Loucy (cell line): Measurements from ENCODE around the gene FARS2.

Experiments
- H2AFZ ChIP-seq: fragments of 200-600 bp; sonication (generic); 2 replicates; pipeline ENCODE4 v1.6.0; 2016; ENCODE audit warnings: antibody characterized with exemption, mild to moderate bottlenecking, low read length, moderate library complexity
- H3F3A ChIP-seq: fragments of 200-600 bp; 2 replicates; pipeline ENCODE4 v1.6.0; 2016; ENCODE audit warnings: antibody characterized with exemption, low read depth, mild to moderate bottlenecking
- H3K27me3 ChIP-seq: fragments of 200-600 bp; sonication (generic); 2 replicates; pipeline ENCODE4 v1.6.1; 2014; ENCODE audit warnings: low read length, mild to moderate bottlenecking; ENCODE audit not compliant: insufficient read depth, poor library complexity, severe bottlenecking
- H3K36me3 ChIP-seq: fragments of 200-600 bp; sonication (generic); 2 replicates; pipeline ENCODE4 v1.6.1; 2016; ENCODE audit warnings: low read length; ENCODE audit not compliant: insufficient read depth
- H3K4me1 ChIP-seq: fragments of 200-600 bp; sonication (generic); 2 replicates; pipeline ENCODE4 v1.5.1; 2014; ENCODE audit warnings: low read length, mild to moderate bottlenecking; ENCODE audit not compliant: insufficient read depth, poor library complexity, severe bottlenecking
- H3K4me2 ChIP-seq: fragments of 200-600 bp; sonication (generic); 2 replicates; pipeline ENCODE4 v1.6.0; 2014; ENCODE audit warnings: antibody characterized with exemption, low read length, low read depth, mild to moderate bottlenecking; ENCODE audit not compliant: poor library complexity, severe bottlenecking
- H3K4me3 ChIP-seq: fragments of 200-600 bp; sonication (generic); 2 replicates; pipeline ENCODE4 v1.5.1; 2014; ENCODE audit warnings: low read length, mild to moderate bottlenecking, mixed read lengths; ENCODE audit not compliant: poor library complexity, severe bottlenecking
- H3K79me2 ChIP-seq: fragments of 200-600 bp; sonication (generic); 2 replicates; pipeline ENCODE4 v1.6.1; 2014; ENCODE audit warnings: low read length; ENCODE audit not compliant: insufficient read depth
- H3K9ac ChIP-seq: fragments of 200-600 bp; sonication (generic); 2 replicates; pipeline ENCODE4 v1.6.0; 2014; ENCODE audit warnings: mild to moderate bottlenecking, low read depth, low read length, moderate library complexity; ENCODE audit not compliant: poor library complexity, severe bottlenecking
- H3K9me2 ChIP-seq: fragments of 200-600 bp; sonication (generic); replicated peaks from 2 replicates; pipeline ENCODE4 v1.6.1; 2016; ENCODE audit warnings: low read depth, low read length, mixed read lengths
- H3K9me3 ChIP-seq: fragments of 200-600 bp; sonication (generic); 2 replicates; pipeline ENCODE4 v1.6.1; 2014; ENCODE audit warnings: mild to moderate bottlenecking, antibody characterized with exemption, low read length, low read depth; ENCODE audit not compliant: insufficient read depth
- H4K20me1 ChIP-seq: fragments of 200-600 bp; sonication (generic); 2 replicates; pipeline ENCODE4 v1.6.0; 2014; ENCODE audit warnings: antibody characterized with exemption, low read length, mild to moderate bottlenecking; ENCODE audit not compliant: insufficient read depth, poor library complexity, severe bottlenecking
- CTCF ChIP-seq: fragments of 200-600 bp; sonication (generic); conservative IDR thresholded peaks from 2 replicates; pipeline ENCODE4 v1.5.1; 2014; ENCODE audit warnings: mild to moderate bottlenecking, antibody characterized with exemption, low read length
- EZH2phosphoT487 ChIP-seq: fragments of 200-600 bp; IDR thresholded peaks from 2 replicates; pipeline ENCODE4 v1.6.1; 2018; ENCODE audit warnings: antibody characterized with exemption, mild to moderate bottlenecking, moderate library complexity, borderline replicate concordance

FARS2 gene

GRCh38 chr6:5729080-5729434 lies 467.7 kb downstream of the FARS2 start:
- no peaks in the 10 kb centered on the region for H3K9me2 ChIP-seq
- no peaks in the 10 kb centered on the region for H3K36me3 ChIP-seq
- no peak overlapping the region for H2AFZ ChIP-seq
- no peaks in the 10 kb centered on the region for H3K79me2 ChIP-seq
- no peak overlapping the region for H3K9ac ChIP-seq
- H3F3A ChIP-seq, result no peaks in the 10 kb centered on the region
- no peak overlapping the region for H3K4me3 ChIP-seq
- H3K4me2 ChIP-seq, result no peak overlapping the region
- no peaks in the 10 kb centered on the region for H3K9me3 ChIP-seq
- no peaks in the 10 kb centered on the region for H4K20me1 ChIP-seq
- TF ChIP-seq CTCF, result no peak
- no peak for TF ChIP-seq EZH2phosphoT487
- no peaks in the 10 kb centered on the region for H3K27me3 ChIP-seq
- no peaks in the 10 kb centered on the region for H3K4me1 ChIP-seq

- Histone ChIP-seq H3K4me1 (no peaks in the 10 kb centered on the region), H3F3A (no peaks in the 10 kb centered on the region), H3K4me3 (no peak overlapping the region), H3K9me2 (no peaks in the 10 kb centered on the region), H3K4me2 (no peak overlapping the region), H3K9me3 (no peaks in the 10 kb centered on the region), H3K79me2 (no peaks in the 10 kb centered on the region), H3K27me3 (no peaks in the 10 kb centered on the region), H3K36me3 (no peaks in the 10 kb centered on the region), H4K20me1 (no peaks in the 10 kb centered on the region), H3K9ac (no peak overlapping the region), H2AFZ (no peak overlapping the region)
- TF ChIP-seq EZH2phosphoT487 (no peak), CTCF (peak; percentile 30; the same call in 1 of the 2 replicates)
Measured at GRCh38 chr6:5729813-5730517, 468.7 kb downstream of the FARS2 start.

- no peak overlapping the region for H3K4me2 ChIP-seq
- H3F3A ChIP-seq, result no peaks in the 10 kb centered on the region
- H4K20me1 ChIP-seq, result no peaks in the 10 kb centered on the region
- no peak overlapping the region for H3K9ac ChIP-seq
- H2AFZ ChIP-seq, result no peak overlapping the region
- H3K36me3 ChIP-seq, result no peaks in the 10 kb centered on the region
- H3K9me3 ChIP-seq, result no peaks in the 10 kb centered on the region
- no peaks in the 10 kb centered on the region for H3K9me2 ChIP-seq
- H3K79me2 ChIP-seq, result no peaks in the 10 kb centered on the region
- TF ChIP-seq EZH2phosphoT487 (no peak), CTCF (no peak)
- H3K27me3 ChIP-seq, result no peaks in the 10 kb centered on the region
- H3K4me1 ChIP-seq, result no peaks in the 10 kb centered on the region
- H3K4me3 ChIP-seq, result no peak overlapping the region
Measured at GRCh38 chr6:5730585-5731263, 469.4 kb downstream of the FARS2 start.
